HG02588 (cell line): ENCODE measurements around the gene MSS51.
"Not testable (repeated sequence)": the region's sequence is repeated elsewhere in the genome, so short reads cannot be mapped to it uniquely, and the experiment has no call there.

Source experiments
- ATAC-seq: cut with Tn5 transposase; IDR thresholded peaks from one replicate; pipeline ENCODE4 v1.9.1; 2021; ENCODE audit warnings: mild to moderate bottlenecking, moderate library complexity; ENCODE audit not compliant: unreplicated experiment

Gene MSS51

GRCh38 chr10:73414230-73414945 is 19.0 kb downstream of the MSS51 start:
- peak; percentile 24 for ATAC-seq

GRCh38 chr10:73413528-73414229 is 19.7 kb downstream of the MSS51 start, which contains the start of gene ANXA7:
TSS of gene ANXA7 (minus strand) at chr10:73414058. CDS start at chr10:73400856, 13,202 bp downstream.
- ATAC-seq = peak; percentile 87

- peak; percentile 20 for ATAC-seq
Measured at GRCh38 chr10:73413108-73413527, 20.2 kb downstream of the MSS51 start.

- no peak for ATAC-seq
Measured at GRCh38 chr10:73410897-73411296, 22.5 kb downstream of the MSS51 start.

- no peak for ATAC-seq
Measured at GRCh38 chr10:73408978-73409521, 24.3 kb downstream of the MSS51 start.

GRCh38 chr10:73408061-73408460 is 25.3 kb downstream of the MSS51 start:
- ATAC-seq = no peak

GRCh38 chr10:73407495-73407894 is 25.9 kb downstream of the MSS51 start:
- no peak for ATAC-seq

- ATAC-seq = no peak
Measured at GRCh38 chr10:73406846-73407245, 26.5 kb downstream of the MSS51 start.

- no peak for ATAC-seq
Measured at GRCh38 chr10:73405556-73405955, 27.8 kb downstream of the MSS51 start.

- no peak for ATAC-seq
Measured at GRCh38 chr10:73404690-73405089, 28.7 kb downstream of the MSS51 start.

- ATAC-seq = no peak
Measured at GRCh38 chr10:73401636-73402035, 31.7 kb downstream of the MSS51 start.

- ATAC-seq = no peak
Measured at GRCh38 chr10:73399063-73399462, 34.3 kb downstream of the MSS51 start.

- no peak for ATAC-seq
Measured at GRCh38 chr10:73398024-73398423, 35.3 kb downstream of the MSS51 start.

- not testable (repeated sequence) for ATAC-seq
Measured at GRCh38 chr10:73394325-73394724, 39.0 kb downstream of the MSS51 start.

GRCh38 chr10:73388228-73388627 is 45.1 kb downstream of the MSS51 start:
- ATAC-seq = no peak

- ATAC-seq = no peak
Measured at GRCh38 chr10:73386583-73386982, 46.8 kb downstream of the MSS51 start.

GRCh38 chr10:73379064-73379748 is 54.2 kb downstream of the MSS51 start:
- ATAC-seq = no peak

GRCh38 chr10:73376679-73377078 is 56.7 kb downstream of the MSS51 start:
- no peak for ATAC-seq
